Tongue (tissue), 2 donors: ENCODE data around the gene ZFYVE16. TPM values are rescaled to one million over a fixed set of nuclear protein-coding genes. Genes with fewer than 3 reads are reported as not detected.
"Not testable (repeated sequence)": the region's sequence is repeated elsewhere in the genome, so short reads cannot be mapped to it uniquely, and the experiment has no call there.

Experiments
- DNase-seq: peaks from one replicate; pipeline ENCODE4 v3.0.0-alpha.2; 2015
- total RNA-seq: library from RNA; depleted of rRNA; stranded (reverse); fragments of >200 nt; gene quantifications from one replicate; pipeline ENCODE4 v1.2.3, GENCODE V29; 2014

The ZFYVE16 gene
- total RNA-seq, 1 donor from 2014 or later: 62.4 TPM

GRCh38 chr5:80411589-80412219 lies 3.8 kb downstream of the ZFYVE16 start:
- peak; percentile 16 for DNase-seq

GRCh38 chr5:80414113-80414512 lies 6.2 kb downstream of the ZFYVE16 start:
- DNase-seq: no peak

- no peak for DNase-seq
These were observed 10.1 kb downstream of the ZFYVE16 start for GRCh38 chr5:80417973-80418372.

GRCh38 chr5:80424365-80424764 lies 16.5 kb downstream of the ZFYVE16 start:
- DNase-seq: not testable (repeated sequence)

GRCh38 chr5:80435476-80435875 lies 27.6 kb downstream of the ZFYVE16 start:
- no peak for DNase-seq

- no peak for DNase-seq
These were observed 29.5 kb downstream of the ZFYVE16 start for GRCh38 chr5:80437326-80437725.

GRCh38 chr5:80438739-80439138 lies 30.9 kb downstream of the ZFYVE16 start:
- DNase-seq: no peak

GRCh38 chr5:80439213-80439612 lies 31.3 kb downstream of the ZFYVE16 start:
- no peak for DNase-seq

- no peak for DNase-seq
These were observed 34.9 kb downstream of the ZFYVE16 start for GRCh38 chr5:80442742-80443141.

- DNase-seq: no peak
These were observed 45.5 kb downstream of the ZFYVE16 start for GRCh38 chr5:80453366-80453765.

GRCh38 chr5:80463269-80463668 lies 55.4 kb downstream of the ZFYVE16 start:
- DNase-seq: no peak

- no peak for DNase-seq
These were observed 59.0 kb downstream of the ZFYVE16 start for GRCh38 chr5:80466669-80467485.

GRCh38 chr5:80468131-80468530 lies 60.3 kb downstream of the ZFYVE16 start:
- no peak for DNase-seq

GRCh38 chr5:80470631-80471030 lies 62.8 kb downstream of the ZFYVE16 start:
- DNase-seq: not testable (repeated sequence)

- no peak for DNase-seq
These were observed 67.1 kb downstream of the ZFYVE16 start for GRCh38 chr5:80474929-80475328.

- DNase-seq: no peak
These were observed 71.8 kb downstream of the ZFYVE16 start for GRCh38 chr5:80479713-80480112.

GRCh38 chr5:80480354-80480753 lies 72.5 kb downstream of the ZFYVE16 start:
- no peak for DNase-seq

GRCh38 chr5:80481019-80481893 lies 73.4 kb downstream of the ZFYVE16 start:
- DNase-seq: no peak

GRCh38 chr5:80482578-80482977 lies 74.7 kb downstream of the ZFYVE16 start:
- no peak for DNase-seq

GRCh38 chr5:80483636-80484232 lies 75.9 kb downstream of the ZFYVE16 start:
- DNase-seq: no peak

- DNase-seq: no peak
These were observed 79.6 kb downstream of the ZFYVE16 start for GRCh38 chr5:80487444-80487828.
